GM19193 (cell line): ENCODE measurements around the gene AK8.

Experiments
- POLR2A ChIP-seq: IDR thresholded peaks from 4 replicates; pipeline ENCODE4 v1.6.1; 2011; ENCODE audit not compliant: insufficient read depth, insufficient read length; ENCODE audit errors: extremely low read depth

Gene AK8

DNA sequence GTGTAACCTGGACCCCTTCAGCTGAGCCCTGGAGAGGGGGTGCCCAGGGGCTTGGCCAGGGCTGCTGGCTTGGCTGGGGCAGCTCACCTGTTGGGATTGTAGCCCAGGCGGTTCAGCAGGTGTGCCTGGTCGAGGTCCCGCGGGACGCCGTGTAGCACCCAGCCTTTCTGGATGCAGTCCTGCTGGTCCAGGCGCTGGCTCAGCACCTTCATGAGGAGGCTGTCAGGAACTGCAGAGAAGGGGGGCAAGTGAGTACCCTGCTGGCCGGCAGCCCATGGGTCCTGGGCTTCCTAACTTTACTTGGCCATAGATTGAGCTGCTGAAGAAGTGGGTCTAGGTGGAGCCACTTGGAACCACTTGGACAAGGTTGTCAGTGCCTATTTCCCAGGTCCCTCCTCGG lies 85.5 kb downstream of the AK8 start:
- no peak for TF ChIP-seq POLR2A

DNA sequence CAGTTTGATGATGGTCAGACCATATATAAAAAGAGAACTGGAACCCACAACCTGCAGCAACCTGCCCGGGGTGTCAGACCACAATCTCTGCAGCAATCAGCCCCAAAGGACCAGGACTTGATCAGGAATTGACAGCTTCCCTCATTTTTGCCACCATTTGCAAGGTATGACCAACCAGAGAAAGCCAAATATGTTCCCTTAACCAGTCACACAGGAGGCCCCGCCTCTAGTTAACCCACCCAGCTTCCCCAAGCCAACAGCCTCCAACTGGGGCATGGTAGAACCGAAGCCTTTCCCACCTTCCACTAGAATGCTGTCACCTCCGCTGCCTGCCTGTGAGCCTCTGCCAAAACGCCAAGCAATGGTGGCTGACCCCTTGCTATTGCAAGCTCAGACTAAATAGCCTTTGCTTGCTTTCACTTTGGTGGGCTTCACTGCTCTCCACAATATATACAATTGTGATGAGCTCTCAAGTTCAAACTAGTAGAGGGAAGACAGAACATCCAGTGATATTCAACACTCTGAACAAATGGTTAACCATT lies 86.3 kb downstream of the AK8 start:
- no peak for TF ChIP-seq POLR2A

DNA sequence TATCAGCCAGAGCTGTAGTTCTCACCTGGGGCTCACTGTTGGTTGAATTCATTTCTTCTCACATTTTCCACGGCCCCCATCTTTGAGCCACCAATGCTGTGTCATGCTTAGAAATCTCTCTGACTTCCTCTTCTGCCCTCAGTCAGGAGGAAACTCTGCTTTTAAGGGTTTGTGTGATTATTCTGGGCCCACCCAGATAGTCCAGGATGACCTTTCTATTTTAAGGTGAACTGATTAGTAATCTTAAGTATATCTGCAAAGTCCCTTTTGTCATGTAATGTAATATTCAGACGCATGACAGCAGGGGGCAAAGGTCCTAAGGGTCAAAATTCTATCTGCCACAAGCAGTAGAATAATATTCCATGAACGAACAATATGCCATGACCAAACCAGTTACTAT lies 88.4 kb downstream of the AK8 start:
- TF ChIP-seq POLR2A, result no peak

DNA sequence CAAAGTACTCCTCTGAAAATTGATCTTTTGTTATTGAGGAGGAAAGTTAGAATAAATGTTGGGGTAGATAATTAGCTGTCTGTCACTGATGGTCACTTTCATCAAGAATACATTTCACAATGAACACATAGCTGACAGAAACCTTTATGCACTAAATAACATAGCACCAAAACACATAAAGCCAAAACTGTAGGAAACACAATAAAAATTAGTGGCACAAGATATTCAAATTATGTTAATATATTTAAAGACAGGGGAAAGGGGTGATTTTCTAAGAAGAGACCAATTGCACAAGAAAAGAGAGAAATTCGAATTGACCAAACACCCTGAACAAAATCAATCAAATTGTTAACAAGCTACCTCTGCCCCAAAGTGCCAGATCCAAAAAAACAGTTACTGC lies 89.7 kb downstream of the AK8 start:
- TF ChIP-seq POLR2A, result no peak

DNA sequence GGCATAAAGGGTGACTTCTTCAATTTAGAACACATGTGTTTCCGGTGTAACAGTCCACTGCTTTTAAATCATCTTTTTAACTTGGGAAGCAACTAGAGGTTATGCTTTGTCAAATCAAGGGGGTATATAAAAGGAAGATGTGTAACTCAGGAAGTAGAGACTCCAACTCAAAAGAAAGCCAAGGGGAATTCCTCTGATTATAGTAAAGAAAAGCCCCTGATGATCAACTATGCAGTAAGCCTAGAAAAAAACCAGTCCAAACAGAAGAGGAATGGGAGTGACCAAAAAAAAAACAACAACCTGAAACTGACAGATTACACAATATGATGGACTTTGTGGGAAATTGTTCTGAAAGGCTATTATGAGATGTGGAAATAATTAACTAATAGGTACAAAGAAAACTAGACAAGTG lies 90.3 kb downstream of the AK8 start:
- TF ChIP-seq POLR2A, result no peak

DNA sequence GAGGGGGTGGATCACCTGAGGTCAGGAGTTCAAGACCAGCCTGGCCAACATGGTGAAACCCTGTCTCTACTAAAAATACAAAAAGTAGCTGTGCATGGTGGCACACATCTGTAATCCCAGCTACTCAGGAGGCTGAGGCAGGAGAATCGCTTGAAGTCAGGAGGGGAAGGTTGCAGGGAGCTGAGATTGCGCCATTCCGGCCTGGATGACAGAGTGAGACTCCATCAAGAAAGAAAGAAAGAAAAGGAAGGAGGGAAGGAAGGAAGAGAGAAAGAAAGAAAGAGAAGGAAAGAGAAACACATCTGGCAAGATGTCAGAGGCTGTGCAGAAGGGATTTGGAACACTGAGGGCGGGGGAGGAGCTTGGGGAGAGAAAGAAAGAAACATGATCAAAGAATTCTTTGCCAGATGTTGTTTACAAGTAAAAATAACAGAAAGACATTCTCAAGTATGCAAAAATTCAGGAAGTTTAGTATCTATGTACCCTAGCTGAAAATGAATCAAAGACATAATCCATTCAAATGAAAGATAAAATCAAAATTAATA lies 93.7 kb downstream of the AK8 start:
- no peak for TF ChIP-seq POLR2A

DNA sequence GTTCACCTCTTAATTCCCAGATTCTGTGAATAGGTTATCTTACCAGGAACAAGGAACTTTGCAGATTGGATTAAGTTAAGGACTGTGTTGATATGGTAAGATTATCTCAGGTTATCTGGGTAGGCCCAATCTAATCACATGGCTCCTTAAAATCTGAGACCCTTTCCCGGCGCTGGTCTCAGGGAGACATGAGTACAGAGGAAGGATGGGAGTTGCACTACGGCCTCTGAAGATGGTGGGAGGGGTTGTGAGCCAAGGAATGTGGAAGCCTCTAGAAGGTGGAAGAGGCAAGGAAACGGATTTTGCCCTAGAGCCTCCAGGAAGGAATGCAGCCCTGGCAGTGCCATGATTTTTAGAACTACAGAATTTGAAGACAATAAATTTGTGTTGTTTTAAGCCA lies 95.1 kb downstream of the AK8 start:
- no peak for TF ChIP-seq POLR2A

DNA sequence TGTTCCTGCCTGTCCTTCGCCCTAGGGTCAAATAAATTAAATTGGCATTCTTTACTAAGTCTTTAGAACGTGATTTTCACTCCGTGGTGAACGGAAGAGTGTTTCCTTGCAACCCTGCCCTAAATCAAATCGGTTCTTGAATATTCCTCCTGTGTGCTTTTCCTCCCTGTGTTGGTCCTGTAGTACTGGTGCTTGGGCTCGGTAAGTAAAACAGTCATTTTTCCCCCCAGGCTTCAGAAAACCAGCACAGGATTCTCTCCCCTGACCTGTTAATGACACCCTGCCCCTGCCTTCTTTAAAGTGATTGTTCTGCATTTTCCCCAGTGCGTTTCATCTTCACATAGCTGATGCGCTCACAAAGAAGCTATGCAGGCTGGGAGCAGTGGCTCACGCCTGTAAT lies 96.0 kb downstream of the AK8 start:
- TF ChIP-seq POLR2A, result no peak

DNA sequence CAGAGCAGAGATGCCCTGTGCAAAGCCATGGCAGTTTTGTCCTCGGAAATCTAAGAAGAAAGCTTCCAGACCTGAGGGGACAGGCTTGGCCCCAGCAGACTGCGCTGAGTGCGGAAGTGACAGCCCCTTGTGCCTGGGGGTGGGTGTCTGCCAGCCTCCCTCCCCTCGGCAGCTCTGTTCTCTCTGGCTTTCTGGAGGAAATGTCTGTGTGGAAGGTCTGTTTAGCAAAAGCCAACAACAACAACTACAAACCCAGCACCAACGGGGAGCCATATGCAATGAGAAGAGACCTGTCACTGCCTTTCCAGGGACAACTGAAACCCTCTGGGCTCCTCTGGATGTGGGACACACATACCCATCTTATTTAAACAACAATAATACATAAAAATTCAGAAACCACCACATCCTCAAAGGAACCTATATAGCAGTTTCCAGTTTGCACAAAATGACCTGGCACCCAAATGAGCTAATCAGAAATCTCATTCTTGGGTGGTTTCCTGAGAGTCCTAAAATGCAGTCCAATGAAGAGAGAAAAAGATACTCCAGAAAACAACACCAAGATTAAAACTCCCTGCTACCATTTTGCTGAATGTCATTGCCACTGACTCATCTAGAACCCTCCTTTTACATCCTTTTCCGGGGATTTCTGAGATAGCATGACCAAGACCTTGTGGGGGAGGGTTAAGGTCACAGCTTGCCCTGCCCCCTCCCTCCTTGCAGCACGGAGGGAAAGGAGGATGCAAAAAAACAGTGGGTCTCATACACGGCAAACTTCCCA lies 97.7 kb downstream of the AK8 start:
- TF ChIP-seq POLR2A, result no peak

DNA sequence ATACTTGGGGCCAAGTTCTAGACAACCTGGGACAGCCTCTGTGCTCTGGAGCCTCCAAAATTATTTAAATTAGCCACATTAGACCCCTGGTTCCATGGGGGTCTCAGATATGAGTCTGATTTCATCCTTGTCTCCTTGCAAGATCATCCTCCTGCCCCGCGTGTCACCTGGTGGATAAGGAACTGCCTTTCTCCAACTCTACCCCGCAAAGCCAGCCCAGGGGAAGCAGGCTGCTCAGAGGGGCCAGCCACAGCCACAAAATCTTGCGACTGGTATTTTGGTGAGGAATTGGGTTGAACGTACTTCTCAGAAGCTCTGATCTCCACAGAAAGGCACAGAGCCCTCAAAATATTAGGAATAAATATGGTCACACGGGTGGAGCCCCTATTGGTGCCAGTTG lies 101.2 kb downstream of the AK8 start:
- no peak for TF ChIP-seq POLR2A

DNA sequence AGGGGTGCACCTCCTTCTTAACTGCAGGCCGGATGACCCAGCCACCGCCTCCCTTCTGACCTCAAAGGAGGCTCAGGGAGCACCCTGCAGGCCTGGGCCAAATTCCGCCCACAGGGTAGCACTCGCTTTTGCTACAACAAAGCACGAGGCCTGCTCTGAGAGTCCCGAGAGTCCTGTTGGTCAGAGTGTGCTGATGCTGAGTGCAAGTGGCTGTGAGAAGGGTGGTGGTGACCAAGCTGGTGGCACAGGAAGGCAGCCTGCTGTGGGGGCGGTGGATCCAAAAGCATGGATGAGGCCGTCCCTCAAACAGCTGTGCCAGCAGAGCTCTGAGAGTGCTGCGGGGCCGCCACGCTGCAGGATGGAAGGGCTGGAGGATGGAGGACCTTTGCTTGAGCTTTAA lies 101.8 kb downstream of the AK8 start:
- TF ChIP-seq POLR2A, result no peak

DNA sequence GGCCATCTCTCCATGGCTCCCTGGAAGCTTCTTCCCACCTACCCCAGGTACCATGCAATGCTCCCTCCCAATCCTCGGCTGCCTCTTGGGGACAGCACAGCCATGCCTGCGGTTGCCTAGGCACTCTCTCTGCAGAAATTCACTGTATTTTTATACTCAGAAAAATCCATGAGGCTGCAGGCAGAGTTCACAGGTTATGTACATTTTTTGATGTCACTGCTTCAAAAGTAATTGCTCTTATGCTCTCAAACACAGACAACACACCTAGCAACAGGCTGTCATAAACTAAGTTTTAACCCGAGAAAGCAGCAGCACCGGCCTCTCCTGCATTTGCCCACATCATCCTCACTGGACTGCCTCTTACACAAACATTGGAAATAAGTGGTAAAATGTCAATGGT lies 102.4 kb downstream of the AK8 start:
- no peak for TF ChIP-seq POLR2A

DNA sequence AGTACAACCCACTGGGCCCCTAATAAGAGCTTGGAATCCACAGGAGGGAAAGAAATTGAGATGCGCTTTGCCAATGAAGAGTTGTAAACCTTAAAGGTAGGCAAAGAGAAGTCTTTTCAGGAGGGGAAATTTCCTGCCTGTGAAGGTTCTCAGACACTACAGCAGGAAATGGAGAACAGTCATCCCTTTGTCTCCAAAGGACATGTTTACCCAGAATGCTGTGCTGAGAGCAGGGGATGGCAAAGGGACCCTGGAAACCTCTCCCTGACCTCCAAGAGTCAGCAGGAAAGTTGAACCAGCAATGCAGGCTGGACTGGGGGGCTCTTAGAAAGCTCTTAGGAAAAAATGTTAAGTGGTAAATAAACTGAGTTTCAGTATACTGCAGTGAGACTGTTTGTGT lies 103.2 kb downstream of the AK8 start:
- TF ChIP-seq POLR2A, result no peak

DNA sequence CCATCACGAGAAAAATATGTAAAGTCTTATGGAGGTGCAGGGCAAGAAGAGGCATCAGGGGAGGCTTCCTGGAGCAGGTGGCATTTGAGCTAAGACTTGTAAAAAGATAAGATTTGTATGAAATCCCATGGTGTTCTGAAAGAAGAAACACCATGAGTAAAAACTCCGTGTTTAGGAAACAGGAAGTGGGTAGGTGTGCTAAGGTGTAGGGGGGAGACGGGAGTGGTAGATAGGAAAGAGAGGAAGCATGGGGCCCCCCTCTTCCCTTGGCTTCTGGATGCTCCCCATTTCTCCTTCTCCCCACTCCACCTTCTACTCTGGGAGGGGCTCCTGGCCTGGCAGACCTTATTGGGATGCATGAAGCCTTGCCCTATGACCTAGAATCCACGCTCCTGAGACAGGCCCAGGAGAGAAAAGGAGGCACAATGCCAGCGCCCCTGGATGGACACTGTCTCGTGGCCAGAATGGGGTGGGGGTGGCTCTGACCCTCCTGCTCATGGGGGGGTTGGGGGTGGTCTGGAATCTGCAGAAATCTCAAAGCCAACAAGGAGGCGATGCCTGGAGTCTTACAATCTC lies 104.2 kb downstream of the AK8 start:
- TF ChIP-seq POLR2A, result no peak

DNA sequence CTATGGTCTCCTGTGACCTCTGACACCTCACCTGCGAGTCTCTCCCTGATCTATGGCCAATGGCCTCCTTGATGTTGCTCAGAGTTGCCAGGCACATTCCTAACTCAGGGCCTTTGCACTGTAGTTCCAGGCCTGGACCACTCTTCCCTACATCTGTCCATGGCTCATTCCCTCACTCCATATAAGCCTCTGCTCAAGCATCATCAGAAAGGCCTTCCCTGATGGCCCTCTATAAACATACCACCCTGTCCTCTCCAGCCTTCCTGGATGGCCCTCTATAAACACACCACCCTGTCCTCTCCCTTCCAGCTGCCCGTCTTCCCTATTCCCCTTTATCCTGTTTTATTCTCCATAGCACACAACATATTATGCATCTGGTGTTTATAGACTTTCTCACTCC lies 105.0 kb downstream of the AK8 start:
- no peak for TF ChIP-seq POLR2A

DNA sequence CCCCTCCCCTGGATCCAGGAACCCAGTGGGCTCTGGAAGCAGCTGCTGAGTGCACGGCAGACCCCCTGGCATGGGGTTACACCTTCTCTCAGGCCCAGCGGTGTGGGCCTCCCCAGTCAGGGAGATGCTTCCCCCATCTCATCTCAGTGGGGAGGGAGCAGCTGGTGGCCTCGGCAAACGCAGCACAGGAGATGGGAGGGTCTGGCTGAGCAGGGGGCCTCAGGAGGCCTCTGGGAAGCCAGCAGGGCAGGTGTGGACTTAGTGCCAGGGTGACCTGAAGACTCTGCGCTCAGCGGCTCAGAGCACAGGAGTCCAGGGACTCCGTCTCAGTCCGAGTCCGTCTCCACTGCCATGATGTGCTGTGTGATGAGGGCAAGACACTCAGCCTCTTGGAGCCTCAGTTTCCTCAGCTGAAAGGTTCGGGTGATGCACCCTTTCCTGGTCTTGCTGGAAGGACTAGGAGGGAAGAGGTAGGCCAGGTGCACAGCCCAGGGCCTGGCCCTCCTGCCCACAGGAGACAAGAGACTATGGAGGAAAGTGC lies 107.2 kb downstream of the AK8 start:
- TF ChIP-seq POLR2A, result no peak
